IMR-90 (cell line): ENCODE data around the gene EXPH5. TPM values are rescaled to one million over a fixed set of nuclear protein-coding genes. Genes with fewer than 3 reads are reported as not detected.

Source experiments
- ATAC-seq: fragments of 200-7000 bp; cut with Tn5 transposase; 2 replicates; pipeline ENCODE4 v1.9.1; 2020; ENCODE audit warnings: low read depth, mild to moderate bottlenecking, moderate library complexity
- BruUV-seq: library from RNA; stranded (reverse); fragments of 400-500 nt; replicated peaks from 2 replicates; lab custom pipeline; 2021; lab: Mats Ljungman, UMichigan
- CTCF ChIA-PET: fragments of 300-600 bp; formaldehyde crosslinking; extraction: SDS; loops from one replicate; lab custom pipeline; 2021; ENCODE audit warnings: antibody characterized with exemption; lab: Yijun Ruan, JAX
- POLR2A ChIA-PET: fragments of 300-600 bp; sonication (Branson Sonifier 250); formaldehyde crosslinking; loops from one replicate; lab custom pipeline; 2022; ENCODE audit warnings: antibody characterized with exemption; ENCODE audit not compliant: unreplicated experiment; lab: Charles Lee
- DNase-seq: peaks from one replicate; pipeline ENCODE4 v3.0.0; 2013
- H2AFZ ChIP-seq: replicated peaks from 2 replicates; pipeline ENCODE3; 2013; ENCODE audit warnings: low read length, mild to moderate bottlenecking; ENCODE audit not compliant: poor library complexity
- H2AK5ac ChIP-seq: 2 replicates; pipeline ENCODE4 v1.6.1; 2013; ENCODE audit warnings: low read depth, low read length, inconsistent platforms
- H2AK9ac ChIP-seq: replicated peaks from 2 replicates; pipeline ENCODE3; 2013; ENCODE audit warnings: mild to moderate bottlenecking, low read depth, low read length, moderate library complexity; ENCODE audit not compliant: poor library complexity
- H2BK120ac ChIP-seq: 2 replicates; pipeline ENCODE4 v1.6.1; 2013; ENCODE audit warnings: low read depth, low read length, inconsistent platforms
- H2BK15ac ChIP-seq: 3 replicates; pipeline ENCODE4 v1.6.1; 2013; ENCODE audit warnings: low read depth, low read length, inconsistent platforms
- H2BK20ac ChIP-seq: 2 replicates; pipeline ENCODE4 v1.6.1; 2013; ENCODE audit warnings: low read depth, mild to moderate bottlenecking, inconsistent platforms, low read length, moderate library complexity
- H2BK5ac ChIP-seq: 2 replicates; pipeline ENCODE4 v1.6.1; 2013; ENCODE audit warnings: mild to moderate bottlenecking, low read depth, low read length, inconsistent platforms; ENCODE audit not compliant: poor library complexity, severe bottlenecking
- H3K14ac ChIP-seq: replicated peaks from 2 replicates; pipeline ENCODE4 v1.6.1; 2013; ENCODE audit warnings: low read depth, low read length, inconsistent platforms
- H3K18ac ChIP-seq: 2 replicates; pipeline ENCODE4 v1.6.1; 2013; ENCODE audit warnings: low read depth, low read length, control low read depth
- H3K23ac ChIP-seq: 2 replicates; pipeline ENCODE4 v1.6.1; 2013; ENCODE audit warnings: low read depth, low read length, inconsistent platforms
- H3K27ac ChIP-seq: 2 replicates; pipeline ENCODE4 v1.5.1; 2013; ENCODE audit warnings: mild to moderate bottlenecking, control low read depth, low read length; ENCODE audit not compliant: insufficient read depth
- H3K27me3 ChIP-seq: 2 replicates; pipeline ENCODE4 v1.6.1; 2013; ENCODE audit warnings: low read length; ENCODE audit not compliant: control insufficient read depth, insufficient read depth
- H3K36me3 ChIP-seq: 2 replicates; pipeline ENCODE4 v1.6.1; 2013; ENCODE audit warnings: low read length, mixed read lengths; ENCODE audit not compliant: control insufficient read depth, insufficient read depth
- H3K4ac ChIP-seq: 2 replicates; pipeline ENCODE4 v1.6.1; 2013; ENCODE audit warnings: low read depth, low read length, inconsistent platforms
- H3K4me1 ChIP-seq: 2 replicates; pipeline ENCODE4 v1.6.1; 2013; ENCODE audit warnings: low read length, mixed read lengths; ENCODE audit not compliant: control insufficient read depth, insufficient read depth
- H3K4me2 ChIP-seq: 2 replicates; pipeline ENCODE4 v1.6.1; 2013; ENCODE audit warnings: low read depth, mild to moderate bottlenecking, control low read depth, low read length, moderate library complexity
- H3K4me3 ChIP-seq: 2 replicates; pipeline ENCODE4 v1.5.1; 2013; ENCODE audit warnings: low read depth, mild to moderate bottlenecking, control low read depth, low read length, moderate library complexity; ENCODE audit not compliant: insufficient read depth
- H3K56ac ChIP-seq: 2 replicates; pipeline ENCODE4 v1.6.1; 2013; ENCODE audit warnings: low read length, inconsistent platforms; ENCODE audit not compliant: insufficient read depth; ENCODE audit errors: extremely low read depth
- H3K79me1 ChIP-seq, 2 experiments: 2 replicates each; pipeline ENCODE4 v1.6.1; 2013; ENCODE audit warnings: low read length in 2 of 2, inconsistent platforms in 1 of 2, low read depth in 1 of 2
- H3K9ac ChIP-seq: 2 replicates; pipeline ENCODE4 v1.6.1; 2013; ENCODE audit warnings: low read depth, low read length, control low read depth
- H3K9me1 ChIP-seq: 2 replicates; pipeline ENCODE4 v1.6.1; 2013; ENCODE audit warnings: low read length, inconsistent platforms; ENCODE audit not compliant: insufficient read depth
- H3K9me3 ChIP-seq: 2 replicates; pipeline ENCODE4 v1.6.1; 2013; ENCODE audit warnings: low read length; ENCODE audit not compliant: control insufficient read depth, insufficient read depth
- H4K20me1 ChIP-seq: 2 replicates; pipeline ENCODE4 v1.6.1; 2013; ENCODE audit warnings: low read length, inconsistent platforms; ENCODE audit not compliant: insufficient read depth
- H4K5ac ChIP-seq: 2 replicates; pipeline ENCODE4 v1.6.1; 2013; ENCODE audit warnings: mild to moderate bottlenecking, low read depth, low read length, control low read depth
- H4K8ac ChIP-seq, 2 experiments: 2 replicates each; pipeline ENCODE4 v1.6.1; 2013; ENCODE audit warnings: low read depth in 2 of 2, low read length in 2 of 2, control low read depth in 1 of 2, inconsistent platforms in 1 of 2
- H4K91ac ChIP-seq: 2 replicates; pipeline ENCODE4 v1.6.1; 2013; ENCODE audit warnings: low read depth, low read length, inconsistent platforms; ENCODE audit not compliant: insufficient read depth
- BHLHE40 ChIP-seq: fragments of 150-350 bp; IDR thresholded peaks from 2 replicates; pipeline ENCODE4 v1.6.1; 2016; ENCODE audit warnings: mild to moderate bottlenecking, low read depth, low read length
- CEBPB ChIP-seq: IDR thresholded peaks from 2 replicates; pipeline ENCODE4 v1.6.1; 2012; ENCODE audit warnings: low read depth, low read length, improper control_type of control experiment
- WGBS, 2 experiments: methylation state at CpG; one replicate each; pipeline versions ENCODE4 v1.1.5 to v1.1.7; 2013; ENCODE audit warnings: missing lambda C conversion rate in 2 of 2; ENCODE audit not compliant: insufficient read length in 1 of 2; ENCODE audit errors: extremely low coverage in 2 of 2; 5-methylcytosine and 5-hydroxymethylcytosine counted together
- dilution Hi-C: fragments of 300-500 bp; cut with HindIII; formaldehyde crosslinking; loops from one replicate; pipeline ENCODE4 v1.14.3; 2018; ENCODE audit warnings: low sequenced_read_pairs; ENCODE audit not compliant: unreplicated experiment
- in situ Hi-C: fragments of 300-500 bp; cut with MboI; formaldehyde crosslinking; loops from 3 replicates; pipeline ENCODE4 v1.14.3; 2019; ENCODE audit warnings: low sequenced_read_pairs, inconsistent platforms, mixed read lengths
- intact Hi-C: fragments of 100-400 bp; cut with micrococcal nuclease; formaldehyde crosslinking; loops from 2 replicates; pipeline ENCODE4 v1.10.0; 2022
- polyA plus RNA-seq, 3 experiments: library from polyadenylated mRNA; depleted of rRNA; stranded (reverse); fragments of >200 nt; gene quantifications; 2 replicates each; pipeline ENCODE4 v1.2.3, GENCODE V29; 2012; ENCODE audit warnings: low replicate concordance in 1 of 3
- total RNA-seq: library from RNA; depleted of rRNA; stranded (reverse); fragments of >200 nt; gene quantifications from 2 replicates; pipeline ENCODE4 v1.2.3, GENCODE V29; 2012

The EXPH5 gene
- total and polyA plus RNA-seq, 2 of the 4 experiments (the other 2 are of a cell fraction), result 0.05 to 0.72 TPM

- H3K4me3 ChIP-seq, result no peak overlapping the region
- CTCF ChIA-PET, result interaction anchor here (0.7 kb wide), 1 partner anchor 467 kb away, joined by 3 read pairs; no protein-coding TSS in a partner anchor
These were observed 15.0 kb upstream of the EXPH5 start for GRCh38 chr11:108608548-108608947.

More at GRCh38 chr11:108608548-108608947, 15.0 kb upstream of the EXPH5 start:
- Histone ChIP-seq H2BK5ac (no peak overlapping the region), H3K27ac (no peak overlapping the region), H3K23ac (no peak overlapping the region), H2BK20ac (no peak overlapping the region), H3K27me3 (peaks cover 2% of the 10 kb centered on the region; the same call in 1 of the 2 replicates), H3K4me1 (no peaks in the 10 kb centered on the region; the same call in 1 of the 2 replicates), H2AK5ac (no peak overlapping the region), H4K20me1 (no peaks in the 10 kb centered on the region), H3K56ac (no peak overlapping the region), H3K9me3 (no peaks in the 10 kb centered on the region), H3K18ac (no peak overlapping the region), H4K91ac (no peak overlapping the region), H4K5ac (no peak overlapping the region), H3K4me2 (no peak overlapping the region), H3K36me3 (no peaks in the 10 kb centered on the region), H3K4ac (no peak overlapping the region), H3K9me1 (no peaks in the 10 kb centered on the region), H2BK15ac (no peak overlapping the region), H2AK9ac (no peak overlapping the region), H3K9ac (no peak overlapping the region), H3K79me1 (no peaks in the 10 kb centered on the region), H2BK120ac (no peak overlapping the region), H4K8ac (no peak overlapping the region), H3K14ac (no peak overlapping the region), H2AFZ (no peak overlapping the region)
- intact Hi-C loops, result loop anchor here (10.0 kb wide), 1 partner anchor 1064 kb away; no protein-coding TSS in a partner anchor
- dilution Hi-C loops, result no loop called here
- in situ Hi-C loops, result no loop called here
- no TSS peak for BruUV-seq
- POLR2A ChIA-PET, result no interaction called here
- DNase-seq (no peak), ATAC-seq (no peak)
- no peak for TF ChIP-seq BHLHE40
- TF ChIP-seq CEBPB, result no peak
- no CpG with 5 or more reads among the region's 1 CpG for WGBS, 2 experiments
